ENCODE data around the gene MLX.
A peak's percentile ranks its signal among the peaks of the same experiment; 100 is the strongest.

The MLX gene

DNA sequence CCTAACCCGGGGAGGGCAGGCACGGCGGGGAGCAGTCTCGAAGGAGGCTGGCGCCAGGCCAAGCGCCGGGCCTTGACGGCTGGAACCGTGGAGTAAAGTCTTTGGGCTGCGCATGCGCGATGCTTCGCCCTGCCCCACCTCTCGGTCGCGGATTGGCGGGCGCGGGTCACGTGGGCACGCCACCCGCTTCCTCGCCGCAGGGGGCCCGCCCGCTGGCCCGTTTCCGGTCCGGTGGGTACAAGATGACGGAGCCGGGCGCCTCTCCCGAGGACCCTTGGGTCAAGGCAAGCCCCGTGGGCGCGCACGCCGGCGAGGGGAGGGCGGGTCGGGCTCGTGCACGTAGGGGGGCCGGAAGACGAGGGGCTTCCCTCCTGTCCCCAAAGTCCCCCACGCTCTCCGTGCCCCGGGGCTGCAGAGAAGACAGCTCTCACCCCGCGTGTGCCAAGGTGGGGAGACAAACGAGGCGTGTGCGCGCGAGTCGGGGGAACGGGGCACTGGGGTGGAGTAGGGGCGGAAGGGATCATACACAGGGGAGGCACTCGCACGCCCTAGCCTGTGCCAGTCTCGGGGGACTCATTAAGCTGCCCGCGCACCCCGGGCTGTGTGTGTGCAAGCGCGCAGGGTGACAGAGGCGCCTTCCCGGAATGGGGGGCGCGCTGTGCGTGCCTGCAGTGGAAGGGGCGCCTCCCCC lies at the start of gene MLX:
Gene MLX (plus strand): TSS at position 218 of the 691 bp plus-strand sequence. CDS start 25 bp downstream, at position 243.
- Mint-ChIP-seq H3K4me3 (peak within 1 kb of the TSS; percentile 93), H3K27ac (peak within 1 kb of the TSS; percentile 95), H3K9me3 (no peaks in the 10 kb centered on the region), H3K4me1 (peaks cover 64% of the 10 kb centered on the region), H3K36me3 (peaks cover 83% of the 10 kb centered on the region)
- ATAC-seq (peak; percentile 82), DNase-seq (ENCODE audit: low spot score in 2 of 2) (peak; percentile 91 to 97)

GRCh38 chr17:42517516-42517915 lies 49.4 kb upstream of the MLX start:
- H3K27ac Mint-ChIP-seq: no peak overlapping the region
- peak; percentile 73 to 91 for DNase-seq (ENCODE audit: low spot score in 2 of 2)
- H3K4me3 Mint-ChIP-seq: no peak overlapping the region
- H3K36me3 Mint-ChIP-seq: peaks cover 11% of the 10 kb centered on the region
- H3K4me1 Mint-ChIP-seq: peaks cover 18% of the 10 kb centered on the region
- peak; percentile 77 for ATAC-seq
- no peaks in the 10 kb centered on the region for H3K9me3 Mint-ChIP-seq

DNA sequence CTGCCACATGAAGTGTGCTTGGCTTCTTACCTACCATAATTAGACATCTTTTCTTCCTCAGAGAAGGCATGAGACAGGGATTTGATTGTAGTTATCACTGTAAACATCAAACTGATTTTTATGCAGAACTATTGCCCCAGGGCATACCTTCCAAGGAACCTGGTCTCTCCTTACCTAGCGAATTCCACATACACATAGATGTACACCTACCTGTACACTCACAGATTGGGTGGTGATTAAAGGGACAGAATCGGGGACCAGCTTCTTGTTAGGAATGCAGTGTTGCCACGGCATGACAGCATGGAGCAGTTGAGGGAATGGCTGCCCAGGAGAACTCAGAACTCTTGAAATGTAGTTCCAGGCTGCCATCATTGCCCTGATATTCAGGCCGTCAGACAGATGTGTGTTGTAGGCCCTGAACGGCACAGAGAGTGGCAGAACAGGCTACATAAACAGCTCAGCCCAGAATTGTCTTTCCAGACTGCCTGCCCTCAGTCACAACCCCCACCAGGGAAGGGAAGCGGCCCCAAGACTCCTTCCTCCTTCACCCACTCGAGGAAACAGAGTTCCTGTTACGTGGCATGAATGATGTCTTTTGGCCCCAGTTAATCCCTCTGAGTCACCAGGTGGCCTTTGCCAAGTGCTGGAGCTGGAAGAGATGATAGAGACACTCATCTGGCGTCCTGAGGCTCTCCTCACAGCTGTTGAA lies 48.7 kb upstream of the MLX start:
- no peak overlapping the region for H3K27ac Mint-ChIP-seq

DNA sequence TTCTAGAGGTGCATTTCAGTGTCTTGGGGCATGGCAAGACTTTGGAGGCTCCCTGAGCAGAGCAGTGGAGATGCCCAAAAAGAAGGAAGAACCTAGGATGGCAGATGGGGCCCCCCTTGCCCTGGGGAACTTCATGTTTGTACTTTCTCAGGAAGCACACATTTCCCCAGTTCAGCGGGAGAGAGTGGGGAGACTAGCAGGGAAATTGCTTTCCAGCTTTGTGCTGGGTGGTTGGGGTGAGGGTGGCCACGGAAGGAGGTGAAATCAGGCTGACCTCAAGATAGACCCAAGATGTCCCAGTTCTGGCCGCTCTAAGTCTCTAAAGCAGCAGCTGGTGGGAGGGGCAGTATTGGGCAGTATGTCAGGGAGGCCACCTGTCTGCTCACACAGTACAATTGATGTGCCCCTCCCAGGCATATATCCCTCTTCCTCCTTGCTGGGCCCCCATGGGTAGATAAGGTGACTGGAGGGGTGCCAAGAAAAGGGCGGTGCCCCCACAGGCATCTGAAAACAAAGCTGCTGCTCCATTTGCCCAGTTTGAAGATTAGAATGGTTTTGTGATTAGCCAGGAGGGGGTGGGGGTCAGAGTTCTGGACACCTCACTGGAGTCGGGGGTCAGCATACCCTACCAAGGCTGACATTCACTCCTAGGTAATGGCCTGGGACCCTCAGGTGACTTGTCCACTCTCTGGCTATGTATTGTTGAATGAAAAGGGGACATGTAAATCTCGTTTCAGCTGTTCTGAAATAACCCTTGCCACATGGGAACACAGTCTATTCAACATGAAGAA lies 48.0 kb upstream of the MLX start:
- H3K9me3 Mint-ChIP-seq: no peaks in the 10 kb centered on the region
- peaks cover 6% of the 10 kb centered on the region for H3K36me3 Mint-ChIP-seq
- H3K4me3 Mint-ChIP-seq: no peak overlapping the region
- no peak overlapping the region for H3K27ac Mint-ChIP-seq
- DNase-seq (ENCODE audit: low spot score in 2 of 2) (no peak), ATAC-seq (no peak)
- peaks cover 17% of the 10 kb centered on the region for H3K4me1 Mint-ChIP-seq

More for the DNA sequence above, 48.7 kb upstream of the MLX start:
- DNase-seq (ENCODE audit: low spot score in 2 of 2): no peak
- Mint-ChIP-seq H3K4me3 (no peak overlapping the region), H3K4me1 (peaks cover 17% of the 10 kb centered on the region), H3K36me3 (peaks cover 11% of the 10 kb centered on the region), H3K9me3 (no peaks in the 10 kb centered on the region)
- no peak for ATAC-seq

DNA sequence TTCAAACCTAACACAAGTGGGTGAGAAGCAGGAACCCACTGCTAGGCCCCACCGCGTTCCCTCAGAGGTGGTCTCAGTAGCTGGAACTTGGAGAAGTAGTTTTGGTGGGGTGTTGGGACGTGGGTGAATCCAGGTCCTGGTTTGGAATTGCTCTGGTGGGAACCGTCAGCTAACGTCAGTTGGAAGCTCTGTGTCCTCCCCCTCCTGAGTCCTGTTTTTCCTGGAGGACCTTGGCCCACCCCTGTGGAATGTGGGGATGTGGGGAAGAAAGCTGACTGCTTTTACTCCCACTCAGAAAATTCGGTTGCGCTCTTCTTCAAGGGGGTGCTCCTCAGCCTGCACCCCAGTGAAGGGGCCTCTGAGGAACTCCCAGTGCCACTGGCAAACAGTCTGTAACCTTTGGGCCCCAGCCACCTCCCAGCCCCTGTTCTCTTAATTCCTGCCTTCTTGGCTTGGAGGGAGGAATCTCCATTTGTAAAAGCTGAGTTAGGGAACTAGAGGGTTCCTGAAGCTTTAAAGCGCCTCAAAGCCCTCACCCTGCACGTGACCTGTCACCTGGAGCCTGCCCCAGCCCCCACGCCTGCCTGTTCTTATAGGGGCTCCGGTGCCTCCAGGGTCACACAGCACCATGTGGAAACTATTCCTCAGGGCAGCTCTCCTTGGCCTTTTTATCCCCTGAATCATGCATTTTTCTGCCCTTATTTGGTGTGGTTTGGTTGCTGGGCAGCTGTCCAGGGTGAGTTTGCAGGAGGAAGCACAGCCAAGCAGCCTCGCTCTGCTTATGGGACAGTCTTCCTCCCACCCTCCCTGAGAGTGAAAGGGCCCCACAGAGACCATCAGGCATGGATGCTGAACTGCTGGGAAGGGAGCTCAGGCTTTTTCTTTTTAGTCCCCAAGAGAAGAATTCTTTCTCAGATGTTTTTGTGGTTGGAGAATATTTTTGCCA lies 47.1 kb upstream of the MLX start:
- H3K36me3 Mint-ChIP-seq: peaks cover 5% of the 10 kb centered on the region
- no peak overlapping the region for H3K27ac Mint-ChIP-seq
- H3K4me1 Mint-ChIP-seq: peaks cover 17% of the 10 kb centered on the region
- no peak for DNase-seq (ENCODE audit: low spot score in 2 of 2)
- no peak for ATAC-seq
- no peak overlapping the region for H3K4me3 Mint-ChIP-seq
- H3K9me3 Mint-ChIP-seq: no peaks in the 10 kb centered on the region

- H3K4me1 Mint-ChIP-seq: peaks cover 22% of the 10 kb centered on the region
- H3K27ac Mint-ChIP-seq: no peak overlapping the region
- H3K4me3 Mint-ChIP-seq: no peak overlapping the region
- ATAC-seq (no peak), DNase-seq (ENCODE audit: low spot score in 2 of 2) (no peak)
- no peaks in the 10 kb centered on the region for H3K9me3 Mint-ChIP-seq
- H3K36me3 Mint-ChIP-seq: peaks cover 5% of the 10 kb centered on the region
Measured at GRCh38 chr17:42520540-42520951, 46.4 kb upstream of the MLX start.

GRCh38 chr17:42521036-42521435 lies 45.9 kb upstream of the MLX start:
- Mint-ChIP-seq H3K27ac (no peak overlapping the region), H3K4me3 (no peak overlapping the region), H3K4me1 (peaks cover 22% of the 10 kb centered on the region), H3K36me3 (peaks cover 5% of the 10 kb centered on the region), H3K9me3 (no peaks in the 10 kb centered on the region)
- DNase-seq (ENCODE audit: low spot score in 2 of 2) (no peak), ATAC-seq (peak; percentile 77)

GRCh38 chr17:42521666-42522262 lies 45.1 kb upstream of the MLX start:
- ATAC-seq: no peak
- Mint-ChIP-seq H3K27ac (no peak overlapping the region), H3K36me3 (peaks cover under 1% of the 10 kb centered on the region), H3K4me1 (peaks cover 22% of the 10 kb centered on the region), H3K4me3 (no peak overlapping the region), H3K9me3 (no peaks in the 10 kb centered on the region)
- DNase-seq (ENCODE audit: low spot score in 2 of 2): no peak

DNA sequence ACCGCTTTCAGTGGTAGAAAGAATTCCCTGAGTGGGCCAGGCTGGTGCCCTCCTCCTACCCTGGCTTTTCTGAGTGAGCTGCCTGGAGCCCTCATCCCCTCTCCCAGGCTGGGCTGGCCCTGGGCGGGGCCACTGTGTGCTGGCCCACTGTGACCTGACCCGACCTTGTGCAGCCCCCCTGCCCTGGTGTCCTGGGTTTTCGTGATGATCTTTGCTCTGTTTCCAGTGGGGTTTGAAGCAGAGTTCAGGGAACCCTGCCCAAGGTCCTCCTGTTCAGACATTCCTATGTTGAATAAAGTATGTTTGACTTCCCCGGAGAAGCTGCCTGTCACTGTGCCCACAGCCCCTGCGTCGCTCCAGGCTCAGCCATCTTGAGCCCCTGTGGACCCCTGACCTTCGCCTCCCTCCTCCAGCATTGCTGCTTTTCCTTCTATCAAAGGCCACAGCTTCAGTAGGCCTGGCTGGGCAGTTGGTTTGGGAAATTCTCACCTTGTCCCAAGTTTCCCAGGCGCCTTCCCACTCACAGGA lies 44.6 kb upstream of the MLX start:
- no peak overlapping the region for H3K4me3 Mint-ChIP-seq
- H3K4me1 Mint-ChIP-seq: peaks cover 24% of the 10 kb centered on the region
- no peak for ATAC-seq
- H3K36me3 Mint-ChIP-seq: no peaks in the 10 kb centered on the region
- no peak overlapping the region for H3K27ac Mint-ChIP-seq
- DNase-seq (ENCODE audit: low spot score in 2 of 2): no peak
- H3K9me3 Mint-ChIP-seq: no peaks in the 10 kb centered on the region

DNA sequence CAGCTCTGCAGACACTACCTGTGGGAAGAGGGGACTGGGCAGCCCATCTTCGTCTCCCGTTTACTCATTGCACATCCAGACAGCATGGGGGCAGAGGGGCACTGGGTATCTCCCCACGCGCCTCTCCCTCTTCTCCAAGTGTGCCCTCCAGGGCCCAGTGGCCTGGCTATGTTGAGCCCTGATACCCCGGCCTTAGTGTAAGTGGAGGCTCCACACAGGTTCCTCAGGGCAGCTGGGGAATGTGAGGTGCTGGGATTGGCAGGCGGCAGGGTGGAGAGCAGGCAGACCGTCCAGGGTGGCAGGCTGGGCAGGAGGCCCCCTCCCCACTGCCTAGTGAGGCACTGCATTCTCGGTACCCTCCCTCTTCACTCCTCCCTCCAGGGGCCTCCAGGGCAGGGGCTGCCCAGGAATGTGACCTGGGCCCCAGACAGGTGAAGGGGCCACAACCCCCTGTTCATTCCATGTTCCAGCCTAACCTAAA lies 44.1 kb upstream of the MLX start:
- H3K27ac Mint-ChIP-seq: no peak overlapping the region
- H3K4me1 Mint-ChIP-seq: peaks cover 22% of the 10 kb centered on the region
- ATAC-seq (no peak), DNase-seq (ENCODE audit: low spot score in 2 of 2) (no peak)
- H3K4me3 Mint-ChIP-seq: no peak overlapping the region
- no peaks in the 10 kb centered on the region for H3K36me3 Mint-ChIP-seq
- H3K9me3 Mint-ChIP-seq: no peaks in the 10 kb centered on the region

DNA sequence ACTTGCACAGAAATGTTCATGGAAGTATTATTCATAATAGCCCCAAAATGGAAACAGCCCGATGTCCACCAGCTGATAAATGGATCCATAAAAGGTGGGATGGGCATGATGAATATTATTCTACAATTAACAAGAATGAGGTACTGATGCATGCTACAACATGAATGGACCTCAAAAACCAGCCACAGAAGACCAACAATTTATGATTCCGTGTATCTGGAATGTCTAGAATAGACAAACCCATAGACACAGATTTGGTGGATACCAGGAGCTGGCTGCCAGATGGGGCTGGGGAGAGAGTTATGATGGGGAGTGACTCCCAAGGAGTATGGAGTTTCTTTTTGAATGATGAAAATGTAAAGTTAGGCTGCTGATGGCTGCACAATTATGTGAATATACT lies 41.7 kb upstream of the MLX start:
- Mint-ChIP-seq H3K36me3 (no peaks in the 10 kb centered on the region), H3K9me3 (no peaks in the 10 kb centered on the region), H3K4me3 (no peak overlapping the region), H3K27ac (no peak overlapping the region), H3K4me1 (peaks cover 31% of the 10 kb centered on the region)
- ATAC-seq (no peak), DNase-seq (ENCODE audit: low spot score in 2 of 2) (no peak)

GRCh38 chr17:42526031-42526444 lies 40.9 kb upstream of the MLX start:
- no peaks in the 10 kb centered on the region for H3K36me3 Mint-ChIP-seq
- peaks cover 37% of the 10 kb centered on the region for H3K4me1 Mint-ChIP-seq
- ATAC-seq (no peak), DNase-seq (ENCODE audit: low spot score in 2 of 2) (no peak)
- H3K4me3 Mint-ChIP-seq: no peak overlapping the region
- H3K9me3 Mint-ChIP-seq: no peaks in the 10 kb centered on the region
- no peak overlapping the region for H3K27ac Mint-ChIP-seq

- no peak for ATAC-seq
Measured at GRCh38 chr17:42527932-42528331, 39.0 kb upstream of the MLX start.

DNA sequence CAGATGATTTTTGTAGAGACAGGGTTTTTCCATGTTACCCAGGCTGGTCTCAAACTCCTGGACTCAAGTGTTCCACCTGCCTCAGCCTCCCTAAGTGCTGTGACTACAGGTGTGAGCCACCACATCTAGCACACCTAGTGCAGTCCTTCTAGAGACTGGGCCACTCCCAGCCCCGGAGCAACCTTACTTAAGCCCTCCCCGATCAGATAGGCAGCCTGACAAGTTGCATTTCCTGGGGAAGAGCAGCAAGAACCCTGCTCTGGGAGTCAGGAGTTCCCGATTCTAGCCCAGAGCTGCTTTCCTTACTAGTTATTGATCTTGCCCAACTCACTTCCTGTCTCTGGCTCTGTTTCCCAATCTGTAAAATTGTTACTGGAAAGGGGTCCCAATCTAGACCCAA lies 37.8 kb upstream of the MLX start:
- H3K27ac Mint-ChIP-seq: no peak overlapping the region
- no peaks in the 10 kb centered on the region for H3K36me3 Mint-ChIP-seq
- no peaks in the 10 kb centered on the region for H3K9me3 Mint-ChIP-seq
- H3K4me3 Mint-ChIP-seq: no peak overlapping the region
- DNase-seq (ENCODE audit: low spot score in 2 of 2) (no peak), ATAC-seq (no peak)
- peaks cover 37% of the 10 kb centered on the region for H3K4me1 Mint-ChIP-seq

More at GRCh38 chr17:42527932-42528331, 39.0 kb upstream of the MLX start:
- no peak overlapping the region for H3K27ac Mint-ChIP-seq
- H3K9me3 Mint-ChIP-seq: no peaks in the 10 kb centered on the region
- H3K4me1 Mint-ChIP-seq: peaks cover 37% of the 10 kb centered on the region
- DNase-seq (ENCODE audit: low spot score in 2 of 2): no peak
- no peaks in the 10 kb centered on the region for H3K36me3 Mint-ChIP-seq
- no peak overlapping the region for H3K4me3 Mint-ChIP-seq

Measured in stimulated activated effector memory CD8-positive, alpha-beta T cell treated with anti-CD3 and anti-CD28 coated beads, Interleukin-12 subunit alpha, Interleukin-12 subunit beta, amount 100 ng/mL, for 72 hours (primary cell).